ENCODE data around the gene MYL7.

MYL7 gene

DNA sequence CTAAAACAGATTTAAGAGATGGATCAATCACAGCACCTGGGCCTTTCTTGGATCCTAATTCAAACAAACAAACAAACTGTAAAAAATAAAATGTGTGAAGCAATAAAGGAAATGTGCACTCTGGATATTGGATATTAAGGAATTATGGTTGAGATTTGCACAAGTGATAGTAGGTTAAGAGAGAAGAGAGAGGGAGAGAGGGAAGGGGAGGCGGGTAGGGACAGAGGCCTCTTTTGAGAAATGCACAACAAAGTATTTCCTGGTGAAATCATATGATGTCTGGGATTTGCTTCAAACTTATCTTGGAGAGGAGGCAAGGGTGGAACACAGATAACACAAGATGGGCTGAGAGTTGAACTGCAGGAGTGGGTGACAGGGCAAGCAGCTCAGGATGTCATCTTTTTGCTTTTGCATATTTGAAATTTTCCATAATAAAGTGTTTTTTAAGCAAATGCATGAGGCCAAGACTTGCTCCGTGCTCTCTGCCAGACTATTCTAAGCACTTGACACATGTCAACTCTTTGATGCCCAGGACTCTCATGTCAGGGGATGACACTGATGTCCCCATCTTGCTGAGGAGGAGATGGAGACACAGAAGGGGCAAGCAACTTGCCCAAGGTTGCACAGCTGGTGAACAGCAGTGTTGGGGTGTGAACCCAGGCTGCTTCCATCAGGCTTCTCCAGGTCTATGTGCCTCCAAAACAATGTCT is 46.1 kb downstream of the MYL7 start:
- Histone ChIP-seq H3K27me3 (no peaks in the 10 kb centered on the region), H3K36me3 (no peaks in the 10 kb centered on the region), H3K4me3 (ENCODE audit: low read depth, low read length) (no peak overlapping the region), H3K4me1 (no peaks in the 10 kb centered on the region), H3K9me3 (no peaks in the 10 kb centered on the region)
- TF ChIP-seq, protein P1, sequence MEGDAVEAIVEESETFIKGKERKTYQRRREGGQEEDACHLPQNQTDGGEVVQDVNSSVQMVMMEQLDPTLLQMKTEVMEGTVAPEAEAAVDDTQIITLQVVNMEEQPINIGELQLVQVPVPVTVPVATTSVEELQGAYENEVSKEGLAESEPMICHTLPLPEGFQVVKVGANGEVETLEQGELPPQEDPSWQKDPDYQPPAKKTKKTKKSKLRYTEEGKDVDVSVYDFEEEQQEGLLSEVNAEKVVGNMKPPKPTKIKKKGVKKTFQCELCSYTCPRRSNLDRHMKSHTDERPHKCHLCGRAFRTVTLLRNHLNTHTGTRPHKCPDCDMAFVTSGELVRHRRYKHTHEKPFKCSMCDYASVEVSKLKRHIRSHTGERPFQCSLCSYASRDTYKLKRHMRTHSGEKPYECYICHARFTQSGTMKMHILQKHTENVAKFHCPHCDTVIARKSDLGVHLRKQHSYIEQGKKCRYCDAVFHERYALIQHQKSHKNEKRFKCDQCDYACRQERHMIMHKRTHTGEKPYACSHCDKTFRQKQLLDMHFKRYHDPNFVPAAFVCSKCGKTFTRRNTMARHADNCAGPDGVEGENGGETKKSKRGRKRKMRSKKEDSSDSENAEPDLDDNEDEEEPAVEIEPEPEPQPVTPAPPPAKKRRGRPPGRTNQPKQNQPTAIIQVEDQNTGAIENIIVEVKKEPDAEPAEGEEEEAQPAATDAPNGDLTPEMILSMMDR (IDR thresholded peaks at IDR 0.05; ENCODE audit: low read depth, low read length), result no peak
- DNase-seq, result no peak

DNA sequence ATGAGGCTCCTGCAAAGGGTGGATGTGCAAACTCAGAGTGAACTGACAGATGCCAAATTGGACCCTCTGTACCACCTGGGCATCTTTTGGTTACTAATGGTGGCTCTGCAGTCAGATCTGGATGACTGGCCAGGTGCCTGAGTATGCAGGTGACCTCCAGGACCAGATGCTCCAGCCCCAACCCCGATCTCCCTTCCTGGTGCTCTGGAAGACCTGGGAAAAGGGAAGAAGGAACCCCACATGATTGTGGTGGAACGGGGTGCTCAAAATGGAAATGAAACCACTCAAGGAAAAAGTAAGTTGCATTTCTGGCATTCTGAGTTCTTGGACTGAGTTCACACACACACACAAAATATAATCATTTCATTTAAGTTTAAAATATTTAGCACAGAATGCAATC is 46.8 kb downstream of the MYL7 start:
- H3K27me3 ChIP-seq, result no peaks in the 10 kb centered on the region
- H3K4me3 ChIP-seq (ENCODE audit: low read depth, low read length), result no peak overlapping the region
- no peaks in the 10 kb centered on the region for H3K9me3 ChIP-seq
- TF ChIP-seq, protein P1 (IDR thresholded peaks at IDR 0.05; ENCODE audit: low read depth, low read length), result no peak
- DNase-seq, result no peak
- no peaks in the 10 kb centered on the region for H3K36me3 ChIP-seq
- H3K4me1 ChIP-seq, result no peaks in the 10 kb centered on the region

DNA sequence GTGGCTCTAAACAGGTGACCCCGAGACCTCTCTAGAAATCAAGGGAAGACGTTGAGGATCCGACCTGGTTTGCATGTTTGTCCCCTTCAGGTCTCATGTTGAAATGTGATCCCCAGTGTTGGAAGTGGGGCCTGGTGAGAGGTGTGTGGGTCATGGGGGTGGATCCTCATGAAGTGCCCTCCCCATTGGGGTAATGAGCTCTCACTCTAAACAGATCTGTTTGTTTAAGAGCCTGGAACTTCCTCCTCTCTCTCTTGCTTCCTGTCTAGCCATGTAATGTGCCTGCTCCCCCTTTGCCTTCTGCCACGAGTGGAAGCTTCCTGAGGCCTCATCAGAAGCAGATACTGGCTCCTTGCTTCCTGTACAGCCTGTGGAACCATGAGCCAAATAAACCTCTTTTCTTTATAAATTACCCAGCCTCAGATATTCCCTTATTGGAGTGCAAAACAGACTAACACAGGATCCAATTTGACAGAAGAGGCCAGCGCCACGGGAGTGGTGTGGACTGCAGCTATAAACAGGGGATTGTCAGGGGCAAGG is 48.0 kb downstream of the MYL7 start:
- Histone ChIP-seq H3K36me3 (no peaks in the 10 kb centered on the region), H3K4me3 (ENCODE audit: low read depth, low read length) (no peak overlapping the region), H3K27me3 (no peaks in the 10 kb centered on the region), H3K4me1 (no peaks in the 10 kb centered on the region), H3K9me3 (no peaks in the 10 kb centered on the region)
- DNase-seq, result no peak
- TF ChIP-seq, protein P1 (IDR thresholded peaks at IDR 0.05; ENCODE audit: low read depth, low read length), result no peak
